ENCODE results near the gene CRYL1. TPM values are rescaled to one million over a fixed set of nuclear protein-coding genes. Genes with fewer than 3 reads are reported as not detected.

CRYL1 gene
- total and polyA plus RNA-seq, 2 experiments from 2014 or later: 41.6 to 43.6 TPM

- H3K27ac ChIP-seq: no peak overlapping the region
- no peak overlapping the region for H3K4me3 ChIP-seq
- no peaks in the 10 kb centered on the region for H3K9me3 ChIP-seq (ENCODE audit: low read depth)
- H3K27me3 ChIP-seq: no peaks in the 10 kb centered on the region
- peaks cover 23% of the 10 kb centered on the region for H3K4me1 ChIP-seq (ENCODE audit: low read depth)
- no peaks in the 10 kb centered on the region for H3K36me3 ChIP-seq
- TF ChIP-seq CTCF (IDR thresholded peaks at IDR 0.05; ENCODE audit: low read depth, low read length): no peak
- DNase-seq (ENCODE audit: low read depth in 1 of 2, low spot score in 1 of 2): no peak
Measured at GRCh38 chr13:20462533-20462915, 63.1 kb downstream of the CRYL1 start.

DNA sequence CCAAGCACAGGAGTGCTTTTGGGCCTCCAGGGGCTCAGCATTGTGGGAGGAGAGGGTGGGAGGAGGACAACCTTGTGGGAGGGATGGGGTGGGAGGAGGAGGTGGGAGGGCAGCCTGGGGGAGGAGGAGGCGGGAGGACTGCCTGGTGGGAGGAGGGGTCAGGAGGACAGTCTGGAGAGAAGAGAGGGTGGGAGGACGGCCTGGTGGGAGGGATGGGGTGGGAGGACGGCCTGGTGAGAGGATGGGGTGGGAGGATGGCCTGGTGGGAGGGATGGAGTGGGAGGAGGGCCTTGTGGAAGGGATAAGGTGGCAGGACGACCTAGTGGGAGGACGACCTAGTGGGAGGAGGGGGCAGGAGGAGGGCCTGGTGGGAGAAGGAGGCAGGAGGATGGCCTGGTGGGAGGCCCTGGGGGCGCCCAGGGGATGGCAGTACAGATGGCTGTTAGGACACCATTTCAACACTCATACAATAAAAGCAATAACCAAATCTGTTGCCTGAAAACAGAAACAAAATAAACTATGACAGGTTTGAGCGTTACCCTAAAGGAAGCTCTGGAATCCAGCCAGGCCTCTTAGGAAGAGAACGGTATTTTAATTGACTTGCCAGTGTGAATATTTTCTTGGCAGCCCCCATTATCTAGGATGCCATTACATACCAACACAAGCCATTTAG is 63.7 kb downstream of the CRYL1 start:
- Histone ChIP-seq H3K9me3 (ENCODE audit: low read depth) (no peaks in the 10 kb centered on the region), H3K4me1 (ENCODE audit: low read depth) (peaks cover 23% of the 10 kb centered on the region), H3K36me3 (no peaks in the 10 kb centered on the region), H3K27me3 (no peaks in the 10 kb centered on the region), H3K27ac (no peak overlapping the region), H3K4me3 (no peak overlapping the region)
- TF ChIP-seq CTCF (IDR thresholded peaks at IDR 0.05; ENCODE audit: low read depth, low read length): no peak
- peak; percentile 48 to 73 for DNase-seq (ENCODE audit: low read depth in 1 of 2, low spot score in 1 of 2)

DNA sequence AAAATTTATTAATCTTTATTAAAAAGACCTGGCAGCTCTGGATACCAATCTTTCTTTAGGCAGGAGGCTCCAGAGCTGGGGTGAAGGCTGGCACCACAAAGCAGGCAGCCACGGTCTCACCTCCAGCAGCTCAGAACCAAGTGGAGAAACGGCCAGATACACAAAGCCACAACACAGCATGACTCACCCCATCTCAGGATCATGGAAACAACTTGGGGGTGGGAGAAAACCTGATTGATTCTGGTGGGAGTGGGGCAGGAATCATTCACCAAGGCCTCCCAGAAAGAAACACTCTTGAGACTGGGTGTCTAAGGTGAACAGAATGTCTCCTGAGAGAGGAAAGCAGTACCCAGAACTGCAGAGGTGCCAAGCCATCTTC is 64.2 kb downstream of the CRYL1 start:
- peak in 1 of 2 donors; percentile 52 for DNase-seq (ENCODE audit: low read depth in 1 of 2, low spot score in 1 of 2)
- H3K4me3 ChIP-seq: no peak overlapping the region
- H3K27ac ChIP-seq: no peak overlapping the region
- H3K27me3 ChIP-seq: no peaks in the 10 kb centered on the region
- no peak for TF ChIP-seq CTCF (IDR thresholded peaks at IDR 0.05; ENCODE audit: low read depth, low read length)
- peaks cover 23% of the 10 kb centered on the region for H3K4me1 ChIP-seq (ENCODE audit: low read depth)
- no peaks in the 10 kb centered on the region for H3K36me3 ChIP-seq
- no peaks in the 10 kb centered on the region for H3K9me3 ChIP-seq (ENCODE audit: low read depth)

GRCh38 chr13:20460761-20461160 is 64.9 kb downstream of the CRYL1 start:
- DNase-seq (ENCODE audit: low read depth in 1 of 2, low spot score in 1 of 2): no peak
- Histone ChIP-seq H3K9me3 (ENCODE audit: low read depth) (no peaks in the 10 kb centered on the region), H3K27ac (no peak overlapping the region), H3K4me1 (ENCODE audit: low read depth) (peaks cover 23% of the 10 kb centered on the region), H3K36me3 (no peaks in the 10 kb centered on the region), H3K27me3 (no peaks in the 10 kb centered on the region), H3K4me3 (no peak overlapping the region)
- no peak for TF ChIP-seq CTCF (IDR thresholded peaks at IDR 0.05; ENCODE audit: low read depth, low read length)

GRCh38 chr13:20457670-20458069 is 68.0 kb downstream of the CRYL1 start:
- H3K36me3 ChIP-seq: no peaks in the 10 kb centered on the region
- H3K27ac ChIP-seq: no peak overlapping the region
- DNase-seq (ENCODE audit: low read depth in 1 of 2, low spot score in 1 of 2): no peak
- no peaks in the 10 kb centered on the region for H3K27me3 ChIP-seq
- TF ChIP-seq CTCF (IDR thresholded peaks at IDR 0.05; ENCODE audit: low read depth, low read length): no peak
- no peaks in the 10 kb centered on the region for H3K9me3 ChIP-seq (ENCODE audit: low read depth)
- H3K4me3 ChIP-seq: no peak overlapping the region
- H3K4me1 ChIP-seq (ENCODE audit: low read depth): peaks cover 8% of the 10 kb centered on the region

Data from cardiac muscle cell (in vitro differentiated cells and primary cell).